H1 (cell line): ENCODE measurements around the gene RNASET2. TPM values are rescaled to one million over a fixed set of nuclear protein-coding genes. Genes with fewer than 3 reads are reported as not detected.

Experiments used
- BACH1 ChIP-seq: IDR thresholded peaks from 2 replicates; pipeline ENCODE4 v1.6.1; 2012; ENCODE audit warnings: low read length, improper control_type of control experiment
- BCL11A ChIP-seq, 2 experiments: IDR thresholded peaks; one replicate each; pipeline ENCODE4 v1.6.1; 2011; ENCODE audit warnings: low read depth in 2 of 2, low read length in 2 of 2, mild to moderate bottlenecking in 2 of 2
- CBX5 ChIP-seq: fragments of 300-800, 300-1000 bp; sonication (generic); IDR thresholded peaks from 2 replicates; pipeline ENCODE4 v1.7.1; 2016; ENCODE audit warnings: antibody characterized with exemption, low read length, low read depth
- CHD1 ChIP-seq: IDR thresholded peaks from 2 replicates; pipeline ENCODE4 v1.6.1; 2012; ENCODE audit warnings: low read depth, low read length, improper control_type of control experiment
- CHD2 ChIP-seq: IDR thresholded peaks from 2 replicates; pipeline ENCODE4 v1.6.1; 2012; ENCODE audit warnings: low read length, improper control_type of control experiment
- EZH2 ChIP-seq: fragments of 200-600 bp; sonication (generic); IDR thresholded peaks from 2 replicates; pipeline ENCODE4 v1.7.1; 2012; ENCODE audit warnings: low read depth, mild to moderate bottlenecking, moderate library complexity, low read length, inconsistent platforms; ENCODE audit not compliant: severe bottlenecking
- GABPA ChIP-seq: IDR thresholded peaks from 2 replicates; pipeline ENCODE4 v1.6.1; 2011; ENCODE audit warnings: mild to moderate bottlenecking, low read length, moderate library complexity, borderline replicate concordance; ENCODE audit not compliant: insufficient read depth
- KDM5A ChIP-seq: fragments of 200-600 bp; IDR thresholded peaks from 2 replicates; pipeline ENCODE4 v1.7.1; 2012; ENCODE audit warnings: mild to moderate bottlenecking, low read length, inconsistent platforms, mixed read lengths
- NANOG ChIP-seq: IDR thresholded peaks from 2 replicates; pipeline ENCODE4 v1.6.1; 2011; ENCODE audit warnings: low read length, low read depth, mild to moderate bottlenecking, inconsistent platforms; ENCODE audit not compliant: insufficient read depth, poor library complexity, severe bottlenecking
- NRF1 ChIP-seq: IDR thresholded peaks from 2 replicates; pipeline ENCODE4 v1.6.1; 2011; ENCODE audit warnings: mild to moderate bottlenecking, low read depth, low read length, improper control_type of control experiment
- PHF8 ChIP-seq: fragments of 200-600 bp; sonication (generic); conservative IDR thresholded peaks from 2 replicates; pipeline ENCODE4 v1.7.1; 2012; ENCODE audit warnings: low read depth, mild to moderate bottlenecking, inconsistent platforms, low read length, moderate library complexity
- POLR2A ChIP-seq, 2 experiments: IDR thresholded peaks; 1 replicate in 1 of 2; 2 replicates in 1 of 2; pipeline ENCODE4 v1.6.1; 2011; ENCODE audit warnings: low read depth in 2 of 2, low read length in 2 of 2, mild to moderate bottlenecking in 2 of 2; ENCODE audit errors: control extremely low read depth in 1 of 2
- POLR2AphosphoS5 ChIP-seq: IDR thresholded peaks from 2 replicates; pipeline ENCODE4 v1.6.1; 2011; ENCODE audit warnings: low read depth, low read length
- RAD21 ChIP-seq, 2 experiments: IDR thresholded peaks in 1 of 2; conservative IDR thresholded peaks in 1 of 2; 2 replicates each; pipeline ENCODE4 v1.6.1; 2011; ENCODE audit warnings: low read depth in 2 of 2, low read length in 2 of 2, improper control_type of control experiment in 1 of 2, inconsistent platforms in 1 of 2, mild to moderate bottlenecking in 1 of 2, moderate library complexity in 1 of 2
- RFX5 ChIP-seq: IDR thresholded peaks from 2 replicates; pipeline ENCODE4 v1.6.1; 2011; ENCODE audit warnings: low read depth, low read length, improper control_type of control experiment, borderline replicate concordance
- RNF2 ChIP-seq: fragments of 200-900, 300-1000 bp; sonication (generic); IDR thresholded peaks from 2 replicates; pipeline ENCODE4 v1.7.1; 2016; ENCODE audit warnings: borderline replicate concordance, low read depth, mild to moderate bottlenecking, antibody characterized with exemption, low read length; ENCODE audit not compliant: poor library complexity, severe bottlenecking; ENCODE audit errors: missing control alignments
- TBP ChIP-seq: IDR thresholded peaks from 2 replicates; pipeline ENCODE4 v1.6.1; 2011; ENCODE audit warnings: low read depth, low read length, improper control_type of control experiment
- polyA plus RNA-seq, 7 experiments: library from polyadenylated mRNA; depleted of rRNA in 3 of 7; stranded (reverse) in 5 of 7; unstranded in 2 of 7; fragments of >200 nt in 5 of 7; fragments of 200-250 nt in 2 of 7; gene quantifications; 1 replicate in 5 of 7; 2 replicates in 1 of 7; 4 replicates in 1 of 7; pipeline versions ENCODE4 v1.2.1 to v1.2.3, GENCODE V29; 2011 to 2013; ENCODE audit warnings: missing spikeins in 2 of 7, mixed read lengths in 2 of 7
- total RNA-seq: library from RNA; stranded (reverse); fragmentation: NEBNext Ultra II Directional; extraction: Animal tissue kit (Norgen Biotek cat#: 25700); gene quantifications from 2 replicates; pipeline ENCODE4 v1.2.1, GENCODE V29; 2021
- TF ChIP-seq, protein P1 (sequence below): IDR thresholded peaks from 2 replicates; pipeline ENCODE4 v1.6.1; 2012; ENCODE audit warnings: inconsistent platforms
- TF ChIP-seq, protein P2 (sequence below): IDR thresholded peaks from 2 replicates; pipeline ENCODE4 v1.6.1; 2011; ENCODE audit warnings: low read depth, mild to moderate bottlenecking, low read length; ENCODE audit not compliant: insufficient read depth
- TF ChIP-seq, protein P3 (sequence below): IDR thresholded peaks from 2 replicates; pipeline ENCODE4 v1.6.1; 2012; ENCODE audit warnings: inconsistent platforms
- TF ChIP-seq, protein P4 (sequence below), 3 experiments: IDR thresholded peaks; 1 replicate in 2 of 3; 2 replicates in 1 of 3; pipeline versions ENCODE4 v1.5.1 to v1.6.1; 2011; ENCODE audit warnings: low read length in 3 of 3, mild to moderate bottlenecking in 3 of 3, inconsistent platforms in 2 of 3, low read depth in 1 of 3, moderate library complexity in 1 of 3; ENCODE audit not compliant: insufficient read depth in 1 of 3; ENCODE audit errors: control extremely low read depth in 1 of 3

The RNASET2 gene
- total and polyA plus RNA-seq, 2 of the 8 experiments (the other 6 are each of a cell fraction or from before 2014, with no cell fraction given) = 15.7 to 22.9 TPM

DNA sequence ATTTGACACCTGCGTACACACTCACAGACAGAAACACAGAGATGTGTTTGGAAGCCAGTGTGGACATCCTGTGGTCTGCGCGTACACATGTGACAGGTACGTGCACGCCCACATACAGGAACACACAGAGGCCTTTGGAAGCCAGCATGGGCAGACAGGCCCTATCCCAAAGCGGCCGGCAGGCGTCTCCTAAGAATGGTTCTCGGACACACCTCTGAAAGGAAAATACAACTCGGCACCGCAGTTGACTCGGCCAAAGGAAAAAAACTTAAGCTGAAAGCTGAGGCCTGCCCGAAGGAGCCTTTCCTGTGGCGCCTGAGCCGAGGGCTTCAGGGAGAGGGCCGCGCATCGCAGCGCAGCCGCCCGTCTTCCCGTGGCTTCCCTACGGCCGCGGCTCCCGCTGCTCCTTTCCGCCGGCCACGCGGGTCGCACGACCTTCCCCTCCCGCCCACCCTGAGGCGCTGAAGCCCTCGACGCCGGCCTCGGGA, 41.5 kb upstream of the RNASET2 start (continued):
- TF ChIP-seq, protein P1, sequence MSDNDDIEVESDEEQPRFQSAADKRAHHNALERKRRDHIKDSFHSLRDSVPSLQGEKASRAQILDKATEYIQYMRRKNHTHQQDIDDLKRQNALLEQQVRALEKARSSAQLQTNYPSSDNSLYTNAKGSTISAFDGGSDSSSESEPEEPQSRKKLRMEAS = peak; percentile 58; the same call in 1 of the 2 replicates
- TF ChIP-seq CBX5 = no peak
- TF ChIP-seq GABPA = no peak
- no peak for TF ChIP-seq PHF8
- TF ChIP-seq NRF1 = no peak
- no peak for TF ChIP-seq EZH2
- TF ChIP-seq, protein P2, sequence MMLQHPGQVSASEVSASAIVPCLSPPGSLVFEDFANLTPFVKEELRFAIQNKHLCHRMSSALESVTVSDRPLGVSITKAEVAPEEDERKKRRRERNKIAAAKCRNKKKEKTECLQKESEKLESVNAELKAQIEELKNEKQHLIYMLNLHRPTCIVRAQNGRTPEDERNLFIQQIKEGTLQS = no peak
- no peak for TF ChIP-seq TBP
- TF ChIP-seq, protein P3, sequence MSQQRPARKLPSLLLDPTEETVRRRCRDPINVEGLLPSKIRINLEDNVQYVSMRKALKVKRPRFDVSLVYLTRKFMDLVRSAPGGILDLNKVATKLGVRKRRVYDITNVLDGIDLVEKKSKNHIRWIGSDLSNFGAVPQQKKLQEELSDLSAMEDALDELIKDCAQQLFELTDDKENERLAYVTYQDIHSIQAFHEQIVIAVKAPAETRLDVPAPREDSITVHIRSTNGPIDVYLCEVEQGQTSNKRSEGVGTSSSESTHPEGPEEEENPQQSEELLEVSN = peak; percentile 61
- TF ChIP-seq BCL11A (IDR thresholded peaks at IDR 0.05; ENCODE audit: low read depth in 2 of 2, low read length in 2 of 2) = no peak
- TF ChIP-seq CHD1 = no peak
- TF ChIP-seq CHD2 = no peak
- TF ChIP-seq BACH1 = no peak
- TF ChIP-seq POLR2A (IDR thresholded peaks at IDR 0.05; ENCODE audit: control extremely low read depth in 1 of 2, low read depth in 2 of 2, low read length in 2 of 2) = no peak
- TF ChIP-seq RFX5 = no peak
- no peak for TF ChIP-seq NANOG
- TF ChIP-seq POLR2AphosphoS5 = no peak
- TF ChIP-seq RNF2 = no peak
- TF ChIP-seq KDM5A = no peak
- TF ChIP-seq, protein P4, sequence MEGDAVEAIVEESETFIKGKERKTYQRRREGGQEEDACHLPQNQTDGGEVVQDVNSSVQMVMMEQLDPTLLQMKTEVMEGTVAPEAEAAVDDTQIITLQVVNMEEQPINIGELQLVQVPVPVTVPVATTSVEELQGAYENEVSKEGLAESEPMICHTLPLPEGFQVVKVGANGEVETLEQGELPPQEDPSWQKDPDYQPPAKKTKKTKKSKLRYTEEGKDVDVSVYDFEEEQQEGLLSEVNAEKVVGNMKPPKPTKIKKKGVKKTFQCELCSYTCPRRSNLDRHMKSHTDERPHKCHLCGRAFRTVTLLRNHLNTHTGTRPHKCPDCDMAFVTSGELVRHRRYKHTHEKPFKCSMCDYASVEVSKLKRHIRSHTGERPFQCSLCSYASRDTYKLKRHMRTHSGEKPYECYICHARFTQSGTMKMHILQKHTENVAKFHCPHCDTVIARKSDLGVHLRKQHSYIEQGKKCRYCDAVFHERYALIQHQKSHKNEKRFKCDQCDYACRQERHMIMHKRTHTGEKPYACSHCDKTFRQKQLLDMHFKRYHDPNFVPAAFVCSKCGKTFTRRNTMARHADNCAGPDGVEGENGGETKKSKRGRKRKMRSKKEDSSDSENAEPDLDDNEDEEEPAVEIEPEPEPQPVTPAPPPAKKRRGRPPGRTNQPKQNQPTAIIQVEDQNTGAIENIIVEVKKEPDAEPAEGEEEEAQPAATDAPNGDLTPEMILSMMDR (IDR thresholded peaks at IDR 0.05; ENCODE audit: control extremely low read depth in 1 of 3, insufficient read depth in 1 of 3, low read depth in 1 of 3, low read length in 3 of 3) = peak; percentile 19 to 57 (median 54)
- TF ChIP-seq RAD21 (IDR thresholded peaks at IDR 0.05 in 1 of 2, conservative IDR thresholded peaks at IDR 0.05 in 1 of 2; ENCODE audit: low read depth in 2 of 2, low read length in 2 of 2) = peak; percentile 21 to 42; a peak in 3 of 4 replicates
